ENCODE results near the gene MEMO1. TPM values are rescaled to one million over a fixed set of nuclear protein-coding genes. Genes with fewer than 3 reads are reported as not detected.
"Not testable (repeated sequence)": the region's sequence is repeated elsewhere in the genome, so short reads cannot be mapped to it uniquely, and the experiment has no call there.

MEMO1 gene
- total and polyA plus RNA-seq, 8 donors, result 10.5 to 20.4 (median 16.3) TPM

GRCh38 chr2:31920962-31921361 lies 89.8 kb downstream of the MEMO1 start:
- ATAC-seq (no peak), DNase-seq (no peak), FAIRE-seq (no peak)
- WGBS, 2 donors, result 94 to 97% methylated on average over 1 of the region's 1 CpG
- H3K27ac ChIP-seq, result no peak overlapping the region
- no peaks in the 10 kb centered on the region for H3K9me3 ChIP-seq
- H3K36me3 ChIP-seq, result no peaks in the 10 kb centered on the region
- intact Hi-C loops (cut with DNase I), result no loop called here
- TF ChIP-seq, protein P1, sequence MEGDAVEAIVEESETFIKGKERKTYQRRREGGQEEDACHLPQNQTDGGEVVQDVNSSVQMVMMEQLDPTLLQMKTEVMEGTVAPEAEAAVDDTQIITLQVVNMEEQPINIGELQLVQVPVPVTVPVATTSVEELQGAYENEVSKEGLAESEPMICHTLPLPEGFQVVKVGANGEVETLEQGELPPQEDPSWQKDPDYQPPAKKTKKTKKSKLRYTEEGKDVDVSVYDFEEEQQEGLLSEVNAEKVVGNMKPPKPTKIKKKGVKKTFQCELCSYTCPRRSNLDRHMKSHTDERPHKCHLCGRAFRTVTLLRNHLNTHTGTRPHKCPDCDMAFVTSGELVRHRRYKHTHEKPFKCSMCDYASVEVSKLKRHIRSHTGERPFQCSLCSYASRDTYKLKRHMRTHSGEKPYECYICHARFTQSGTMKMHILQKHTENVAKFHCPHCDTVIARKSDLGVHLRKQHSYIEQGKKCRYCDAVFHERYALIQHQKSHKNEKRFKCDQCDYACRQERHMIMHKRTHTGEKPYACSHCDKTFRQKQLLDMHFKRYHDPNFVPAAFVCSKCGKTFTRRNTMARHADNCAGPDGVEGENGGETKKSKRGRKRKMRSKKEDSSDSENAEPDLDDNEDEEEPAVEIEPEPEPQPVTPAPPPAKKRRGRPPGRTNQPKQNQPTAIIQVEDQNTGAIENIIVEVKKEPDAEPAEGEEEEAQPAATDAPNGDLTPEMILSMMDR (IDR thresholded peaks at IDR 0.05), result no peak
- H3K4me3 ChIP-seq, result no peak overlapping the region
- H3K27me3 ChIP-seq, result no peaks in the 10 kb centered on the region
- H3K4me1 ChIP-seq, result no peaks in the 10 kb centered on the region

- ATAC-seq (no peak), DNase-seq (no peak), FAIRE-seq (no peak)
- no peak overlapping the region for H3K27ac ChIP-seq
- TF ChIP-seq, protein P1 (IDR thresholded peaks at IDR 0.05), result no peak
- no peaks in the 10 kb centered on the region for H3K4me1 ChIP-seq
- intact Hi-C loops (cut with DNase I), result no loop called here
- no peak overlapping the region for H3K4me3 ChIP-seq
- H3K36me3 ChIP-seq, result no peaks in the 10 kb centered on the region
- 97 to 98% methylated on average over 3 of the region's 3 CpGs for WGBS, 2 donors
- no peaks in the 10 kb centered on the region for H3K9me3 ChIP-seq
- no peaks in the 10 kb centered on the region for H3K27me3 ChIP-seq
Measured at GRCh38 chr2:31919499-31919898, 91.3 kb downstream of the MEMO1 start.

DNA sequence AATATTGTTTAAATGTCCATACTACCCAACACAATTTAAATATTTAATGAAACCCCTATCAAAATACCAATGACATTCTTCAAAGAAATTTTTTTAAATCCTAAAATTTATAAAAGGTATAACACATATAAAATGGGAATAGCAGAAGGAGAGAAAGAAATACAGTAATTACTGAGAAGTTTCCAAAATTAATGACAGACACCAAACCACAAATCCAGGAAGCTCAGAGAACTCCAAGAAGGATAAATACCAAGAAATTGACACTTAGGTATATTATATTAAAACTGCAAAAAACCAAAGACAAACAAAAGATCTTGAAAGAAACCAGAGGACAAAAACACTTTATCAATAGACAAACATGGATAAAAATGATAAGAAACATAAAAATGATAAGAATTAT lies 101.1 kb downstream of the MEMO1 start:
- no peak for ATAC-seq

DNA sequence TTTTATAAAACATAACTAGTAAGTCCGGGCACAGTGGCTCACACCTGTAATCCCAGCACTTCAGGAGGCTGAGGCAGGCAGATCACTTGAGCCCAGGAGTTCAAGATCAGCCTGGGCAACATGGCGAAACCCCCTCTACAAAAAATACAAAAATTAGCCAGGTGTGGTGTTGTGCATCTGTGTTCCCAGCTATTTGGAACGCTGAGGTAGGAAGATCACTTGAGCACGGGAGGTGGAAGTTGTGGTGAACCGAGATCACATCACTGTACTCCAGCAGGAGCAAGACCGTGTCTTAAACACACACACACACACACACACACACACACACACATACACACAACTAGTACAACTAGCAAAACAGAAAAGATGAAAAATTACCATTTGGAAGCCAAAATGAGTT lies 103.3 kb downstream of the MEMO1 start:
- DNase-seq; intact Hi-C loops (cut with DNase I): not testable (repeated sequence)
- 95 to 98% methylated on average over 6 of the region's 6 CpGs for WGBS, 2 donors

More for the DNA sequence above, 101.1 kb downstream of the MEMO1 start:
- Histone ChIP-seq H3K27me3 (no peaks in the 10 kb centered on the region), H3K4me3 (no peak overlapping the region), H3K9me3 (no peaks in the 10 kb centered on the region), H3K4me1 (no peaks in the 10 kb centered on the region), H3K36me3 (no peaks in the 10 kb centered on the region), H3K27ac (no peak overlapping the region)
- intact Hi-C loops (cut with DNase I), result no loop called here
- no peak for DNase-seq
- TF ChIP-seq, protein P1 (IDR thresholded peaks at IDR 0.05), result no peak
- no peak for FAIRE-seq

GRCh38 chr2:31903109-31903780 lies 107.6 kb downstream of the MEMO1 start:
- H3K9me3 ChIP-seq, result no peaks in the 10 kb centered on the region
- no peak for DNase-seq
- H3K27me3 ChIP-seq, result no peaks in the 10 kb centered on the region
- no peaks in the 10 kb centered on the region for H3K36me3 ChIP-seq
- ATAC-seq, result no peak
- TF ChIP-seq, protein P1 (IDR thresholded peaks at IDR 0.05), result no peak
- H3K4me1 ChIP-seq, result no peaks in the 10 kb centered on the region
- H3K4me3 ChIP-seq, result no peak overlapping the region
- 87 to 94% methylated on average over 4 of the region's 4 CpGs for WGBS, 2 donors
- intact Hi-C loops (cut with DNase I), result no loop called here
- no peak for FAIRE-seq
- H3K27ac ChIP-seq, result no peak overlapping the region

More for the DNA sequence above, 103.3 kb downstream of the MEMO1 start:
- H3K4me3 ChIP-seq, H3K9me3 ChIP-seq, FAIRE-seq, H3K36me3 ChIP-seq, ATAC-seq, H3K27me3 ChIP-seq, H3K27ac ChIP-seq, H3K4me1 ChIP-seq: not testable (repeated sequence)
